ENCODE results near the gene XPO4. TPM values are rescaled to one million over a fixed set of nuclear protein-coding genes. Genes with fewer than 3 reads are reported as not detected.

Gene XPO4
- total RNA-seq, 3 donors from 2014 or later (not counting 1 experiment from before 2014, with no cell fraction given), result 11.7 to 19.8 (median 19.7) TPM

DNA sequence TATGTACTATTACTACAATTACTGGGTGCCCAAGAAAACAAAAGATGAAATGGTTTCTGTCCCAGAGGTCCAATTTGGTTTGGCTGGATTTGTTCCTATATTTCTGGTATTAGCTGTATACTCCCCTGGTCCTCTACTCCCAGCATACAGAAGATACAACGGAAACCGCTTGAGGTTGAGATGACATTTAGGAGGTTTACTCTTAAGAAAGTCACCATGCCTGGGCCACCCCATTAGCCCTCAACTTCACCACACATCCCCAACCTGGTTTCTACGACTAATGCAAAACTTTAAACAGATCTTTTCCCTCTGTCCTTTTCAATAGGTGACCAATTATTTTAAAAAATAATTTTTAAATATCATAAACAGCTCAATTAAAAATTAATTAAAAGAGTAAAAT, 82.8 kb downstream of the XPO4 start:
- H3K36me3 ChIP-seq (ENCODE audit: control insufficient read depth, insufficient read depth, low read length), result peaks cover 6% of the 10 kb centered on the region
- WGBS (ENCODE audit: insufficient coverage), result 100% methylated on average over 1 of the region's 3 CpGs
- TF ChIP-seq, protein P1, sequence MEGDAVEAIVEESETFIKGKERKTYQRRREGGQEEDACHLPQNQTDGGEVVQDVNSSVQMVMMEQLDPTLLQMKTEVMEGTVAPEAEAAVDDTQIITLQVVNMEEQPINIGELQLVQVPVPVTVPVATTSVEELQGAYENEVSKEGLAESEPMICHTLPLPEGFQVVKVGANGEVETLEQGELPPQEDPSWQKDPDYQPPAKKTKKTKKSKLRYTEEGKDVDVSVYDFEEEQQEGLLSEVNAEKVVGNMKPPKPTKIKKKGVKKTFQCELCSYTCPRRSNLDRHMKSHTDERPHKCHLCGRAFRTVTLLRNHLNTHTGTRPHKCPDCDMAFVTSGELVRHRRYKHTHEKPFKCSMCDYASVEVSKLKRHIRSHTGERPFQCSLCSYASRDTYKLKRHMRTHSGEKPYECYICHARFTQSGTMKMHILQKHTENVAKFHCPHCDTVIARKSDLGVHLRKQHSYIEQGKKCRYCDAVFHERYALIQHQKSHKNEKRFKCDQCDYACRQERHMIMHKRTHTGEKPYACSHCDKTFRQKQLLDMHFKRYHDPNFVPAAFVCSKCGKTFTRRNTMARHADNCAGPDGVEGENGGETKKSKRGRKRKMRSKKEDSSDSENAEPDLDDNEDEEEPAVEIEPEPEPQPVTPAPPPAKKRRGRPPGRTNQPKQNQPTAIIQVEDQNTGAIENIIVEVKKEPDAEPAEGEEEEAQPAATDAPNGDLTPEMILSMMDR (IDR thresholded peaks at IDR 0.05), result no peak

DNA sequence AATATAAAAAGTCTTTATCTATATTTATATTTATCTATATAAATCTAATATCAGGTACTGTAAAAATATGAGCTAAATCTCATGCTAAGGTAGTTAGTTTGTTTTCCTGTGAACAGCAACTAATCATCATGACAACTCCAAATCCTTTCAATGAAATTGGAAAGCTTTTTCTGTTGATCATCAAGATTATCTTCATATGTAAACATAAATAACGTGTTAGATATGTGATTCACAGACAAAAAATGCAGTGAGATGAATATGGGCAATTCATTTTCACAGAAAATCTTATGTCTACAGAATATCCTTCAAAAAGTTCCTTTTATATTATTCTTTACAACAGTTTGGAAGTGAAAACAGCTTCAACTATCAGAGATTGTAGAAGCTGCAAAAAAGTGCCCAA, 87.1 kb downstream of the XPO4 start:
- TF ChIP-seq, protein P1 (IDR thresholded peaks at IDR 0.05), result no peak
- intact Hi-C loops (cut with micrococcal nuclease), result no loop called here
- Histone ChIP-seq H3K4me3 (ENCODE audit: low read length) (no peak overlapping the region), H3K4me1 (ENCODE audit: control insufficient read depth, insufficient read depth, low read length) (no peaks in the 10 kb centered on the region), H3K9me3 (ENCODE audit: control insufficient read depth, insufficient read depth, low read length) (no peaks in the 10 kb centered on the region), H3K27me3 (ENCODE audit: control insufficient read depth, insufficient read depth, low read length) (no peaks in the 10 kb centered on the region), H3K36me3 (ENCODE audit: control insufficient read depth, insufficient read depth, low read length) (peaks cover 2% of the 10 kb centered on the region), H3K27ac (ENCODE audit: low read length) (no peak overlapping the region)
- ATAC-seq, result no peak
- no peak for DNase-seq
- no peak overlapping the region for H3K27ac Mint-ChIP-seq
- no peaks in the 10 kb centered on the region for H3K27me3 Mint-ChIP-seq (ENCODE audit: low read depth in 2 of 2)
- H3K4me3 Mint-ChIP-seq, result no peak overlapping the region
- H3K4me1 Mint-ChIP-seq, result peaks cover 6 to 7% of the 10 kb centered on the region in 2 donors
- WGBS (ENCODE audit: insufficient coverage), result no CpG with 5 or more reads among the region's 1 CpG
- no peaks in the 10 kb centered on the region for H3K36me3 Mint-ChIP-seq
- no peaks in the 10 kb centered on the region for H3K9me3 Mint-ChIP-seq

More for the DNA sequence above, 82.8 kb downstream of the XPO4 start:
- no peaks in the 10 kb centered on the region for H3K4me1 ChIP-seq (ENCODE audit: control insufficient read depth, insufficient read depth, low read length)
- Mint-ChIP-seq H3K4me3 (no peak overlapping the region), H3K4me1 (no peaks in the 10 kb centered on the region), H3K36me3 (no peaks in the 10 kb centered on the region), H3K9me3 (no peaks in the 10 kb centered on the region), H3K27me3 (ENCODE audit: low read depth in 2 of 2) (no peaks in the 10 kb centered on the region), H3K27ac (no peak overlapping the region)
- no peaks in the 10 kb centered on the region for H3K9me3 ChIP-seq (ENCODE audit: control insufficient read depth, insufficient read depth, low read length)
- intact Hi-C loops (cut with micrococcal nuclease), result no loop called here
- DNase-seq (no peak), ATAC-seq (no peak)
- H3K4me3 ChIP-seq (ENCODE audit: low read length), result no peak overlapping the region
- no peak overlapping the region for H3K27ac ChIP-seq (ENCODE audit: low read length)
- H3K27me3 ChIP-seq (ENCODE audit: control insufficient read depth, insufficient read depth, low read length), result no peaks in the 10 kb centered on the region

DNA sequence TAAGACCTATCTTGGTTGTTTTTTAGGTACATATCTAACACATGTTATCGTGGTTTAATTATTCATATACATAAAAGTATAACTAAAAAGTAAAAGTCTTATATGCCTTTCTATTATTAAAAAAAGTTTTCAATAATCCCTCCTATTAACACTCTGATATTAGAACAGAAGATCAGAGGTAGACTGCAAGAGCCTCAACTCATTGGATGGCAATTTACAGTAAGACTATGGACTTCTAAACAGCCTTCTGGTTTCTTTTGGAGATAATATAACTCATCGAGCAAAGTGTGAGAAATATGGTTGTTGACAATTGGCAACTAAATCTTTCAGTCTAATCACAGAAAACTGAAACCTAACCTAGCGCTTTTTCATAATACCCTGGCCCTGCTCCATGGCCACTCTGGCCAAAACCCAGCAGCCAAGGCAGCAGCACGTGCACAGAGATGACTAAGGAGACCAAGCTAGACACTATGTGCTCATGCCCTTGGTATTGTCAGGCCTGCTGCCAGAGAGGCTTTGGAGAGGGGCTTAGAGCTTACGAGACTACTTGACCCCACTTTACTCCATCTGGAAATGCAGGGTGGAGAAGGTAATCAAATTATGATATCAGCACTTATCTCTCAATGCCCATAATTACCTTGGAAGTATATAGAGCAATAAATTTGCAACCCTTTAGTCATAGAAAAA, 88.2 kb downstream of the XPO4 start:
- Histone ChIP-seq H3K27me3 (ENCODE audit: control insufficient read depth, insufficient read depth, low read length) (no peaks in the 10 kb centered on the region), H3K4me3 (ENCODE audit: low read length) (no peak overlapping the region), H3K4me1 (ENCODE audit: control insufficient read depth, insufficient read depth, low read length) (no peaks in the 10 kb centered on the region), H3K36me3 (ENCODE audit: control insufficient read depth, insufficient read depth, low read length) (peaks cover 6% of the 10 kb centered on the region), H3K9me3 (ENCODE audit: control insufficient read depth, insufficient read depth, low read length) (no peaks in the 10 kb centered on the region), H3K27ac (ENCODE audit: low read length) (no peak overlapping the region)
- no peak overlapping the region for H3K4me3 Mint-ChIP-seq
- no peaks in the 10 kb centered on the region for H3K9me3 Mint-ChIP-seq
- H3K27ac Mint-ChIP-seq, result no peak overlapping the region
- no peaks in the 10 kb centered on the region for H3K36me3 Mint-ChIP-seq
- intact Hi-C loops (cut with micrococcal nuclease), result no loop called here
- peaks cover 6 to 7% of the 10 kb centered on the region in 2 donors for H3K4me1 Mint-ChIP-seq
- DNase-seq, result no peak
- no peak for ATAC-seq
- TF ChIP-seq, protein P1 (IDR thresholded peaks at IDR 0.05), result no peak
- H3K27me3 Mint-ChIP-seq (ENCODE audit: low read depth in 2 of 2), result no peaks in the 10 kb centered on the region
- WGBS (ENCODE audit: insufficient coverage), result 74% methylated on average over 2 of the region's 5 CpGs

DNA sequence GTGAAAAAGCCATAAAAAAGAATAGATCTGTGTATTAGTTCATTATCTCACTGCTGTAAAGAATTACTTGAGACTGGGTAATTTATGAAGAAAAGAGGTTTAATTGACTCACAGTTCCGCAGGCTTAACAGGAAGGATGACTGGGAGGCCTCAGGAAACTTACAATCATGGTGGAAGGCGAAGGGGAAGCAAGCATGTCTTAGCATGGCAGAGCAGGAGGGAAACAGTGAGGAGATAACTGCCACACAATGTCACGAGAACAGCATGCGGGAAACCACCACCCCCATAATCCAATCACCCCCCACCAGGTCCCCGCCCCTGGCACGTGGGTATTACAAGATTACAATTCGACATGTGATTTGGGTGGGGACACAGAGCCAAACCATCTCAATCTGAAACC, 89.7 kb downstream of the XPO4 start:
- intact Hi-C loops (cut with micrococcal nuclease), result no loop called here
- DNase-seq (no peak), ATAC-seq (no peak)
- no peak overlapping the region for H3K27ac ChIP-seq (ENCODE audit: low read length)
- Mint-ChIP-seq H3K9me3 (no peaks in the 10 kb centered on the region), H3K27ac (no peak overlapping the region), H3K4me3 (no peak overlapping the region), H3K36me3 (no peaks in the 10 kb centered on the region), H3K4me1 (peaks cover 6 to 7% of the 10 kb centered on the region in 2 donors), H3K27me3 (ENCODE audit: low read depth in 2 of 2) (no peaks in the 10 kb centered on the region)
- H3K36me3 ChIP-seq (ENCODE audit: control insufficient read depth, insufficient read depth, low read length), result peaks cover 18% of the 10 kb centered on the region
- H3K27me3 ChIP-seq (ENCODE audit: control insufficient read depth, insufficient read depth, low read length), result no peaks in the 10 kb centered on the region
- H3K4me3 ChIP-seq (ENCODE audit: low read length), result no peak overlapping the region
- 88% methylated on average over 7 of the region's 7 CpGs for WGBS (ENCODE audit: insufficient coverage)
- no peaks in the 10 kb centered on the region for H3K9me3 ChIP-seq (ENCODE audit: control insufficient read depth, insufficient read depth, low read length)
- H3K4me1 ChIP-seq (ENCODE audit: control insufficient read depth, insufficient read depth, low read length), result no peaks in the 10 kb centered on the region
- TF ChIP-seq, protein P1 (IDR thresholded peaks at IDR 0.05), result no peak

All from natural killer cell (primary cell).